ENCODE data around the gene DAB2.

DNA sequence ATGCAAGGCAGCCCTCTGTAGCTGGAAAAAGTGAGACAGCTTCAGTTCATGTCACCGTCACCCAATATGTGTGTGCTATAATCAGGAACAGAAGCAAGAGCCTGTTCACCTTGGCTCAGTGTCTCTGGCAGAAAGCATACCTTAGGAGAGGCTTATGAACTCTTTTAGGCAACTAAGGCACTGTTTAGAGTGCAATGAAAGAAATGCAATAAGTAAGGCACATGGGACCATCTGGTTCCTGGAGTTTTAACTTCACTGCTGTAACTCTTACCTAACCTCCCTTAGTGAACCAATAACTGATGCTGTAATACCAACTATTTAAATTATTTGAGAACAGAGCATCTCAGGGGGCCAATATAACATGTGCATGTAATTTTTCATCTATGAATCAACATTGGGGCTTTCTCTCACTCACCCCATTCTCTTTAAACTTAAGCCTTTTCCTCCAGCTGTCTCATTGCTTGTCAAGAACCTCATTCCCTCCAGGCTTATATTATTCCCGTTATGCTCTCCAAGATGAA, 92.9 kb downstream of the DAB2 start:
- TF ChIP-seq, protein P1, sequence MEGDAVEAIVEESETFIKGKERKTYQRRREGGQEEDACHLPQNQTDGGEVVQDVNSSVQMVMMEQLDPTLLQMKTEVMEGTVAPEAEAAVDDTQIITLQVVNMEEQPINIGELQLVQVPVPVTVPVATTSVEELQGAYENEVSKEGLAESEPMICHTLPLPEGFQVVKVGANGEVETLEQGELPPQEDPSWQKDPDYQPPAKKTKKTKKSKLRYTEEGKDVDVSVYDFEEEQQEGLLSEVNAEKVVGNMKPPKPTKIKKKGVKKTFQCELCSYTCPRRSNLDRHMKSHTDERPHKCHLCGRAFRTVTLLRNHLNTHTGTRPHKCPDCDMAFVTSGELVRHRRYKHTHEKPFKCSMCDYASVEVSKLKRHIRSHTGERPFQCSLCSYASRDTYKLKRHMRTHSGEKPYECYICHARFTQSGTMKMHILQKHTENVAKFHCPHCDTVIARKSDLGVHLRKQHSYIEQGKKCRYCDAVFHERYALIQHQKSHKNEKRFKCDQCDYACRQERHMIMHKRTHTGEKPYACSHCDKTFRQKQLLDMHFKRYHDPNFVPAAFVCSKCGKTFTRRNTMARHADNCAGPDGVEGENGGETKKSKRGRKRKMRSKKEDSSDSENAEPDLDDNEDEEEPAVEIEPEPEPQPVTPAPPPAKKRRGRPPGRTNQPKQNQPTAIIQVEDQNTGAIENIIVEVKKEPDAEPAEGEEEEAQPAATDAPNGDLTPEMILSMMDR (IDR thresholded peaks at IDR 0.05; ENCODE audit: control extremely low read depth in 1 of 3, insufficient read depth in 1 of 3, low read depth in 1 of 3, low read length in 3 of 3), result no peak
- no peak for TF ChIP-seq POLR2A (IDR thresholded peaks at IDR 0.05; ENCODE audit: control extremely low read depth in 1 of 2, low read depth in 2 of 2, low read length in 2 of 2)
